Measurements from ENCODE around the gene PARL.

PARL gene

DNA sequence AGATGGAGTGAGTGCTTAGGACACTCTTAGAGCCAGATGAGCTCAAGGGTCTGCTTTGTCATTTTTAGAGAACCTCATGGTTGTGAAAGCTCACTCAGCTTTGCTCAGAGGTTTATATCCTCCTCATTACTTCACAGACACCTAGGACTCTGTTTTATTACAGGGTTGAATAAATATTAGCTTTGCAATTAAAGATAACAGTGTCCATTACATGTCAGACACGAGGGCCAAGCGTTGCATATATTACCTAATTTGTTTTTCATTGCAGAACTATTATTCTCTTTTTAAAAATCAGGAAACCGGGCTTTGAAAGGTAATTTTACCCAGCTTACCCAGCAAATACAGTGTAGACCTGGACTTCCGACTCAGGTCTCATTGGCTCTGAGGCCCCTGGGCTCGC, 75.4 kb downstream of the PARL start:
- peaks cover 15% of the 10 kb centered on the region for H3K36me3 ChIP-seq (replicated peaks; ENCODE audit: insufficient read depth, low read length)
- DNase-seq, result no peak
- TF ChIP-seq CTCF (IDR thresholded peaks at IDR 0.05; ENCODE audit: low read length) (no peak), EZH2 (optimal IDR thresholded peaks at IDR 0.05; ENCODE audit: low read depth, low read length) (no peak), EZH2phosphoT487 (IDR thresholded peaks at IDR 0.05; ENCODE audit: low read length) (no peak)
- no peak overlapping the region for H2AFZ ChIP-seq (ENCODE audit: low read length)
- H3K9ac ChIP-seq (ENCODE audit: low read length), result no peak overlapping the region
- no peak overlapping the region for H3K4me3 ChIP-seq (ENCODE audit: low read length)
- H3K79me2 ChIP-seq (ENCODE audit: low read length), result no peaks in the 10 kb centered on the region
- H4K20me1 ChIP-seq (ENCODE audit: insufficient read depth, low read length), result no peaks in the 10 kb centered on the region
- H3K4me1 ChIP-seq (ENCODE audit: low read length), result peaks cover 2% of the 10 kb centered on the region
- H3F3A ChIP-seq (ENCODE audit: insufficient read depth, low read length), result peaks cover 2% of the 10 kb centered on the region; the same call in 1 of the 2 replicates
- no peaks in the 10 kb centered on the region for H3K9me2 ChIP-seq (replicated peaks; ENCODE audit: insufficient read depth, low read length)
- H3K27ac ChIP-seq (ENCODE audit: low read length), result no peak overlapping the region
- no peaks in the 10 kb centered on the region for H3K27me3 ChIP-seq (replicated peaks; ENCODE audit: insufficient read depth, low read length)
- no peak overlapping the region for H3K4me2 ChIP-seq (ENCODE audit: low read depth, low read length)
- H3K9me3 ChIP-seq (replicated peaks; ENCODE audit: insufficient read depth, low read length), result no peaks in the 10 kb centered on the region

GRCh38 chr3:183808355-183808754, 76.3 kb downstream of the PARL start:
- DNase-seq, result no peak
- H3K79me2 ChIP-seq (ENCODE audit: low read length), result no peaks in the 10 kb centered on the region
- H4K20me1 ChIP-seq (ENCODE audit: insufficient read depth, low read length), result no peaks in the 10 kb centered on the region
- no peak overlapping the region for H3K27ac ChIP-seq (ENCODE audit: low read length)
- H3K9me2 ChIP-seq (replicated peaks; ENCODE audit: insufficient read depth, low read length), result no peaks in the 10 kb centered on the region
- H3F3A ChIP-seq (ENCODE audit: insufficient read depth, low read length), result no peaks in the 10 kb centered on the region
- H3K4me1 ChIP-seq (ENCODE audit: low read length), result no peaks in the 10 kb centered on the region
- peaks cover 20% of the 10 kb centered on the region for H3K36me3 ChIP-seq (replicated peaks; ENCODE audit: insufficient read depth, low read length)
- no peak for TF ChIP-seq EZH2 (optimal IDR thresholded peaks at IDR 0.05; ENCODE audit: low read depth, low read length)
- no peak for TF ChIP-seq EZH2phosphoT487 (IDR thresholded peaks at IDR 0.05; ENCODE audit: low read length)
- no peak for TF ChIP-seq CTCF (IDR thresholded peaks at IDR 0.05; ENCODE audit: low read length)
- H2AFZ ChIP-seq (ENCODE audit: low read length), result no peak overlapping the region
- no peaks in the 10 kb centered on the region for H3K9me3 ChIP-seq (replicated peaks; ENCODE audit: insufficient read depth, low read length)
- H3K9ac ChIP-seq (ENCODE audit: low read length), result no peak overlapping the region
- no peaks in the 10 kb centered on the region for H3K27me3 ChIP-seq (replicated peaks; ENCODE audit: insufficient read depth, low read length)
- H3K4me3 ChIP-seq (ENCODE audit: low read length), result no peak overlapping the region
- H3K4me2 ChIP-seq (ENCODE audit: low read depth, low read length), result no peak overlapping the region

DNA sequence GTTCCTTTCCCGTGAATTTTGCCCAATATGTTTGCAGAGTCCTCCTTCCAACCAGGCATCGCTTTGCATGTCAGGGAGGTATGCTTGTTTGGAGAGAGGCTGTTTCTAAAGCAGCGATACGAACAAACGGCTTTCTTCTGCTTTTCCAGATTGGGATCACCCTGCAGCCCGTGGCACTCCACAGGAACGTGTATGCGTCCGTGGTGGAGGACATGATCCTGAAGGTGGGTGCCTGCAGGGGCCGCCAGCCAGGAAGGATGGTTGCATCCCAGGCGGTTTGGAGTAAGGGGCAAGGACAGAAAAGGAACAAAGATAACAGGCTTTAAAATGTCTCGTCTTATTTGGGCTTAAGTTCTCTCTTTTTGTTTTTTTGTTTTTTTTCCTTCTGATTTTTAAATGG, 76.8 kb downstream of the PARL start:
- TF ChIP-seq EZH2phosphoT487 (IDR thresholded peaks at IDR 0.05; ENCODE audit: low read length) (no peak), EZH2 (optimal IDR thresholded peaks at IDR 0.05; ENCODE audit: low read depth, low read length) (no peak), CTCF (IDR thresholded peaks at IDR 0.05; ENCODE audit: low read length) (no peak)
- Histone ChIP-seq H3K27ac (ENCODE audit: low read length) (no peak overlapping the region), H3K4me3 (ENCODE audit: low read length) (no peak overlapping the region), H2AFZ (ENCODE audit: low read length) (no peak overlapping the region), H3K9ac (ENCODE audit: low read length) (no peak overlapping the region), H3K4me1 (ENCODE audit: low read length) (no peaks in the 10 kb centered on the region), H3K4me2 (ENCODE audit: low read depth, low read length) (no peak overlapping the region), H3F3A (ENCODE audit: insufficient read depth, low read length) (no peaks in the 10 kb centered on the region), H3K79me2 (ENCODE audit: low read length) (no peaks in the 10 kb centered on the region), H3K9me3 (replicated peaks; ENCODE audit: insufficient read depth, low read length) (no peaks in the 10 kb centered on the region), H3K36me3 (replicated peaks; ENCODE audit: insufficient read depth, low read length) (peaks cover 23% of the 10 kb centered on the region), H3K27me3 (replicated peaks; ENCODE audit: insufficient read depth, low read length) (no peaks in the 10 kb centered on the region), H4K20me1 (ENCODE audit: insufficient read depth, low read length) (no peaks in the 10 kb centered on the region), H3K9me2 (replicated peaks; ENCODE audit: insufficient read depth, low read length) (no peaks in the 10 kb centered on the region)
- DNase-seq, result no peak

Data from MM.1S (cell line).